ENCODE results near the gene CANT1.
"Not testable (repeated sequence)": the region's sequence is repeated elsewhere in the genome, so short reads cannot be mapped to it uniquely, and the experiment has no call there.

Gene CANT1

DNA sequence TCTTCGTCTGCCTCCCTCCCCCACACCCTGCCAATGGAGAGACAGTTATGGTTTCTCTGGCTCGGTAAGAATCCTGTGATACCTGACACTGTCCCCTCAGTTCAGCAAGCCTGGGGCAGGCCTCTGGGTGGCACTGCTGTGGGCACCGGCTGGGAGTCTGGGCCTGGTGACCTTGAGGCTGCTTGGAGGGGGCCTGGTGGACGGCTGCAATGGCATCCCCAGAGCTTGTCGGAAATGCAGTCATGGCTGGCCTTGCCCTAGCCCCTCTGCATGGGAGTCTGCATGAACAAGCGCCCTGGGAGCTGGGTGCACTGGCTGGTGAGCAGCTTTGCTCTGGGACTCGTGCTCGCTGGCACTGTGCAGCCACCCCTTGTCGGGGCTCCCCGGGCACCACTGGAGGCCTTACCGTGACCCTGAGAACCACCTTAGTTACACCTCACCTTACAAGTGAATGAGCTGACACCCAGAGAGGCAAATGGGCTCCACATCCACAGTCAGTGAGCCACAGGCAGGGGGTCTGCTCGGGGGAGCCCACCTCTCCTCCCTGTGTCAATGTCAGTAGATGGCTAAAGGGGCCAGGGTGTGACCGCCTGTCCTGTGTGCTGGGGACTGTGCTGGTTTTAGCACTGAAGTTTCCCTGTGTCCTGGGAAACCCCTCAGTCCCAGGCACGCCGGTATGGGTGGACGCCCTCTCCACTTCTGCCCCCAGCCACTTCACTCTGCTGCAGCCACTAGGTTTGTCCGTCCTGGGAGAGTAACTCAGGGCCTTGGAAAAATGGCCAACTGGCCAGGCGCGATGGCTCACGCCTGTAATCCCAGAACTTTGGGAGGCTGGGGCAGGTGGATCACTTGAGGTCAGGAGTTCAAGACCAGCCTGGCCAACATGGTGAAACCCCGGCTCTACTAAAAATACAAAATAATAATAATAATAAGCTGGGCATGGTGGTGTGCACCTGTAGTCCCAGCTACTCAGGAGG lies 31.3 kb downstream of the CANT1 start:
- DNase-seq = no peak

DNA sequence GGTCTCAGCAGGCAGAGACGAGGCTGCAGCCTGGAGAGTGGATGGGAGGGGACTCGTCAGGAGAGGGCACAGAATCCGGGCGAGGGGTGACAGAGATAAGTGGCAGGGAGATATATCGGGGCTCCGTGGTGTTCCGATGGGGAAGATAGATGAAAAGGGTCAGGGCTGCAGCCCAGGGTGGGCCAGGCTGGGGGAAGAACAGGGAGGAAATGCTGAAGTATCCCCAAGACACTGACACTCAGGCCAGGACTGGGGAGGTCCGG lies 32.0 kb downstream of the CANT1 start:
- no peak for DNase-seq

DNA sequence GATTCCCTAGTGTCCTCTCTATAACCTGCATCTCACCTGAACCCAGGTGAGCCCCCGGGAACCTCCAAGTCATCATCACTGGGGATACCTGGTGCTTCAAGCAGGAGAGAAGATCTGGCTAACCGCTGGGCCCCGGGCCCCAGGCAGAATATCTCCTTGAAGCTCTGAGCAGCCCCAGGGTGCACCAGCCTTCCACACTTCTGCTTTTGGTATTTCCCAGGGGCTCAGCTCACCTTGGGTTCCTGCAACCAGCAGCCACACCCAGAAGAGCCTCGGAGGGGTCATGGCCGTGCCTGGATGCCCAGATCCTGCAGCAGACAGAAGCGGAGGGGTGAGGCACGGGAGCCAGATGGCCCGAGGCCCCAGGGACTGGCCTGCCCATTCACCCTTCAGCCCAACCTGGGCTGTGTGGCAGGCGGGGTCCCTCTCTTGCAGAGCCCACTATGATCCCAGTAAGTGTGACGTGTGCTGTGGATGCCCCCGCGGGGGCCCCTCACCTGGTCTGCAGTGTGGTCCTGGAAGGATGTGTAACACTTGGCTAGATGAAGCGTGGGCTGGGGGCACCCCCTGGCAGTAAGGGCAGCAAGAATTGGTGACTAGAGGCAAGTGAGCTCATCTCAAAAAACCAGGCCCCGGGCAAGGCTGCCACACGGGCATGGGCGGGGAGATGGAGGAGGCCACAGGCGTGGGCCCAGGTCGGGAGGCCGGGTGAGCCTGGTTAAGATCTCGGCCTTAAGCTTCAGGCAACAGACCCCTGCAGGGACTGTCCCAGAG lies 32.5 kb downstream of the CANT1 start:
- DNase-seq = no peak

DNA sequence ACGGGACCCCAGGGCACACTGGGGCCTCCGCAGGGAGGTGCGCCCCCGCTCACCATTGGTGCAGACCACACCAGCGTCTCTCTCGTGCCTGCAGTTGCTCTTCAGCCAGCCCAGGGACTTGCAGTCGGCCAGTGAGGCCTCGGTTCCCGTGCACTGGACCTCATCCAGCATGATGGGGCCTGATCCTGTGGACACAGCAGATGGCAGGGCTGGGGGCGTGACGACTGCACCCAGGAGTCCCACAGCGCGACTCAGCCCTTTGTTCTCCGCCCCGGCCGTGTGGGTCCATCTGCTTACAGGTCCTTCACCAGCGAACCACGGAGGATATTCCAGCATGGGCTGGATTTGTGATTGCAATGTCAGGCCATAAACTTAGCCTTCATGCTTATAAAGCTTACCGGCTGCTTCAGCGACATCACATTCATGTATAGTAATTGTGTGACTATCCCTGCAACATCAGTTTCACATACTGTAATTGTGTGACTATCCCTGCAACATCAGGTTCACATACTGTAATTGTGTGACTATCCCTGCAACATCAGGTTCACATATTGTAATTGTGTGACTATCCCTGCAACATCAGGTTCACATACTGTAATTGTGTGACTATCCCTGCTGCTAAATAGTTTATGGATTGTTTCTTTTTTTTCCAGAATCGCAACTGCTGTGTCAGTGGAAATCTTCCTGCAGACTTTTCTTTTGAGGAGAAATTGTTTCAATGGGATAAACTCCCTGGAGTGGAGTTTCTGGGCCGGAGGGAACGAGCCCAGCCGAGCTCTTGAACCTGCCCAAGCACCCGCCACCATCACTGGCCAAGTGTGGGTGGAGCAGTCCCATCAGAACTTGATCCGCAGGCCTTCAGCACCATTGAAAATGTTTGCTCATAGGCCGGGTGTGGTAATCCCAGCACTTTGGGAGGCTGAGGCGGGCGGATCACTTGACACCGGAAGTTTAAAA lies 34.7 kb downstream of the CANT1 start:
- peak in 7 of 58 donors; percentile 24 to 46 (median 36) for DNase-seq

DNA sequence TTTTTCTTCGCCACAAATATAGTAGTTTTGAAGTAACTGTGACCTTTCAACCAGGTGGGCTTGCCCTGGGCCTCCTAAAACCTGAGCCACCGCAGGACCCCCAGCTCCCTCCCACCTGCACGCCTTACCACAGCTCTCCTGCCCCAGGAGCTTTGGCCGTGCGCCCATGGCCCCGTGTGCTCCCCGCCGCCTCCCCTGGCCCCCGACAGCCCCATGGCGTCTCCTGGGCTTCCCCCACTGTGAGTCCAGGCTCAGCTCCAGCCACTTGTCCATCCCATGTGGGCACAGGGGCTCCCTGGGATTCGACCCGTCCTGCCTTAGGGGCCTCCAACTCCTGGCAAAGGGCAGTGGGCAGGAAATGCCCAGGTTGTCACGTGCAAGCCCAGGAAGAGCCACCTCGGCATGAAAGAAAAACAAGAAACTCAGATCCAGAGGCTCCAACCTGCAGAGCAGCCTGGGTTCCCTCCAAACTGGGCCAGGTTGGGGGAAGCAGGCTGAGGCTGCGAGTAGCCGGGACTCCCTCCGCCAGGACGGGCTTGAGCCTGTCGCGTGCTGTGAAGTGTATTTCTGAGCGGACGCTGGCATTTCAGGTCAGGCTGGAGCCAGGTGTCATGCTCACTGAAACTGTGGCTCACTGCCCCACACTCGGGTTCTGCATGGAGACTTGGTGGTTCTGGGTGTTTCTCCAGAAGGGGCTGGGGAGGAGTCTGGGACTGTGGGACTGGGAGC lies 35.6 kb downstream of the CANT1 start:
- DNase-seq = no peak

DNA sequence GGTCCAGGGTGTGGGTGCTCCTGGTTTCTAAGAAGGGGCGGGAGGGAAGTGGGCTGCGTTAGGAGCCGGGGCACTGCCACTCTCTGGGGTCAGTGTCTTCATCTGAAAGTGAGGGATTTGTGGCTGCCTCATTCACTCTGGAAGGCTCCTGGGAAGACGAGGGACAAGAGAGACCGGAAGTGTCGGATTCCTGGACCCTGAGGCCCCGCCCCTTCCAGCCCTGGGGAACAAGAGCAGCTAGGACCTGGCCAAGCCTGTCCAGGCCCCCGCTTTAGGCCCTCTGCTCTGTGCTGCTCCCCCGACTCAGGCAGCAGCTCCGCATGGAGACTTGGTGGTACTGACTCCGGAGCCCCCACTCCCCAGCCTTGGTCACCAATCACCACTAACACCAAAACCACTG lies 36.4 kb downstream of the CANT1 start:
- DNase-seq = no peak

DNA sequence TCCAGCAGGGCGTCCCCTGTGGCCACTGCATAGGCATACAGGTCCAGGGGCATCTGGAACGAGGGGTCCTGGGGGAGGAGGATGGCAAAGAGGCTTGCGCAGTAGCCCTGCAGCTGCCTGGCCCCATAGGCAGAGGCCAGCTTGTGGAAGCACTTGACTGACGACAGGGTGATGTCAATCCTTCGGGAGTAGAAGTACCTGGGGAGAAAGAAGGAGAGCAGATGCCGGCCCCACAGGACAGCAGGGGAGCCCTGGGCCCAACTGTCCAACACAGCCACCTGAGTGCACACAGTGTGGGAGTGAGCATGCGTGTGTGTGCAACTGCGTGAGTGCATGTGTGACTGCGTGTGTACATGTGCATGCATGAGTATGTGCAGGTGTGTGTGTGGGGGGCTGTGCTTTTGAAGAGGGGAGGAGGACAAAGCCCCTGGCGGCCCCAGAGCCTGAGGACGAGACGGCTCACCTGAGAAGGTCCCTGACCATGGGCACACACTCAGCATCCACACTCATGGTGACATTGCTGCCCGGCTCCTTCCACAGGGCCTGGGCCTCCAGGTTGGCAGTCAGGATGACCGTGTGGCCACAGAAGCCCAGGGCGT lies 37.0 kb downstream of the CANT1 start:
- no peak for DNase-seq

DNA sequence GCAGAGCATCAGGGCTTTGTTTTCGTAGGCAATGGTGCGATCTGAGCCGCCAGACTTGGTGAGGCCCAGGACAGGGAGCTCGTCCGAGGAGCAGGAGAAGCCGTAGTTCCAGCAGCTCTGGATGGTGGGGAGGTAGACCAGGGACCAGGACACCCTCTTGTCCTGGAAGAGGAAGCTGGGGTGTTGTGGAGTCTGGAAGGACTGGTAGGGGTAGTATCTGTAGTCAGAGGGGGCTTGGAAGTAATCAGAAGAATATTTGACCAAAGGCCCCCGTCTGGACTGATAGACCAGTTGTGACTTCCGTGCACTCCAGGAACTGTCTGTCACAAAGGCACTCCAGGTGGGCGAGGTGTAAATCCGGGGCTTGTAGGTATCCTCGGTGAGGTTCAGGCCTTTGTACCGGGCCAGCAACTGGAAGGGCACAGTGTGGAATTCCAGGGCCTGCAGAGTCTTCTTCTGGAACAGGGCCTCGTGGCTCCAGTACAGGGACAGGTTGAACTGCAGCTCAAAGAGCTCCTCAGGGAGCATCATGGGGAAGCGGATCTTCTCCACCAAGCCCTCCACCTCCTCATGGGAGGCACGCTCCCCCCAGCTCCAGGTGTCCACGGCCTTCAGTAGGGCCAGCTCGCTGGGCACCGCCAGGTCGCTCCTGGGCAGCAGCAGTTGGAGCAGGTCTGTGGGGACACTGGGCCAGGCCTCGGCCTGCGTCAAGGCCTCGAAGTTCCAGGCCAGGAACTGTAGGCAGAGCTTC lies 37.6 kb downstream of the CANT1 start:
- no peak for DNase-seq

DNA sequence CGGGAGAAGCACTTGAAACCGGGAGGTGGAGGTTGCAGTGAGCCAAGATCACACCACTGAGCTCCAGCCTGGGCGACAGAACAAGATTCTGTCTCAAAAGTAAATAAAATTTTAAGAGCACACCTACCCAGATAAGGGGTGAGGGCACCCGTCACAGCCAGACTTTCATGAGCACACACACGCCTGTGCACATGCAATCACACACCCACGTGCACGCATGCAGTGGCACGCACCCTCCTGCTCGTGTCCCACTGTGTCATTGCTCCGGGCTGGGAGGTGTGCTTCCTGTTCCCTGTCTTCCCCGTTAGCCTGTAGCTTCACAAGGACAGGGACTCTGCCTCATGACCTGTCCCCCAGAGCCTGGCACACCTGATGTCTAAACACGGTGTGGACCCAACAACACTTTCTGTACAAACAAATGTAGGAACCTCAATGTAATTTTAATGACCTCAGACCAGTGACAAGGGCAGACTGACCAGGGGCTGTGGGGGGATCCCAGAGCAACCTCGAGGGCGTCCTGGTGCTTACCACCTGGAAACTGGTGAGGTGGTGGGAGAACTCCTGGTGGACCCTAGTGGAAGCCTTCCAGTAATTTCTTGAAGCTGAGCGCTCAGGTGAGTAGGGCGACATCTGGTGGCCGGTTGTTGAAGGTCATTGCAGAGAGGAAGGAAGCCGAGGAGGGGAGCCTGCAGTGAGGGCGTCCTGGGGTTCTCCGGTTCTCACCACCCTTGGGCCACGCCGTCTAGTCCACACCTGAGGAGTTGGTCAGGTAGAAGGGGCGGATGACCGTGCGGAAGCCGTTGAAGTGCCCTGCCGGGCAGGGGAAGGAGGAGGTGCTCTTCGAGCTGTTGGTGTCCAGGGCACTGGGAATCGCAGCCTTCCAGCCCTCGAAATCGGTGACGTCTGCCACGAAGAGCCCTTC lies 38.5 kb downstream of the CANT1 start:
- DNase-seq = peak in 55 of 58 donors; percentile 20 to 90 (median 61)

DNA sequence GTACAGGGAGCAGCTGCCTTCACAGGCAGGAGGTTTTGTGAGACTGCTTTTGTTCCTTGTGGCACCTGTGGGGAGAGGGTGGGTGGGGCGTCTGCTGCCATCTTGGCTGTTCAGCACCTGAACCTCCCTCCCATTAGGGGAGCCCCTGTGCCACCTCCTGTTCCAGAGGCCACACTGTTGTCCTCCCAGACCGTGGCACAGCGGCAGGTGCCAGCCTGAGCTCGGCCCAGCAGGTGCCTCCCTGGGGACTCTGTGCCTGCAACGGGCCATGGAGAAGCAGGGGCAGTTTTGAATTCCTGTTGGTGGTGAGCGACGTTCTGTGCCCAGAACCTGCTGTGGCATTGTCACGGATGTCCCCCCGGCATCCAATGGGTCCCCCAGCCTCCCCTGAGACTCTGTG lies 39.7 kb downstream of the CANT1 start:
- DNase-seq = no peak

DNA sequence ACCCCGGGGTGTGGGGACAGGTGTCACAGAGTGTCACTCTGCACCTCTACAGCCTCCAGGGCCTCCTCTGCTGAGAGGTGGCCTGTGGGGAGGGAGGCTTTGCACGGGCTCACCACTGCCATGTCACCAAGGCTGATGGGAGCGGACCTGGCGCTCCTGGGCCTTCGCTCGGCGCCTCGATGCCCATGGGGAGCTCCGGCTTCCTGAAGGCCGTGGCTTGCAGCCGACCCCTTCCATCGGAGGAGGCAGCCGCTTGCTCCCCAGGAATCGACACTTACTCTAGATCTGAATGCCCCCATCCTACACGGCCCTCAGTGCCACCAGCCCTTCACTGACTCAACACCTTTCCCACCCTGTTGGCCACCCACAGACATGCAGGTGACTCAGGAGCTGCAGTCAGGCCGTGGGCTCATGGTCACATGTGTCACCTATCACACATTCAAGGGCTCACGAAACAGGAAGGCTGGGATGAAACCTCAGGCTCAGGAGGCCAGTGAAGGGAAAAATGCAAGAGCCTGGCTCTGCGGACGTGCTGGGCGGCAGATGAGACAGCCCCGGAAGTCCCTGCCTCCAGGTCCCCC lies 41.7 kb downstream of the CANT1 start:
- no peak for DNase-seq

DNA sequence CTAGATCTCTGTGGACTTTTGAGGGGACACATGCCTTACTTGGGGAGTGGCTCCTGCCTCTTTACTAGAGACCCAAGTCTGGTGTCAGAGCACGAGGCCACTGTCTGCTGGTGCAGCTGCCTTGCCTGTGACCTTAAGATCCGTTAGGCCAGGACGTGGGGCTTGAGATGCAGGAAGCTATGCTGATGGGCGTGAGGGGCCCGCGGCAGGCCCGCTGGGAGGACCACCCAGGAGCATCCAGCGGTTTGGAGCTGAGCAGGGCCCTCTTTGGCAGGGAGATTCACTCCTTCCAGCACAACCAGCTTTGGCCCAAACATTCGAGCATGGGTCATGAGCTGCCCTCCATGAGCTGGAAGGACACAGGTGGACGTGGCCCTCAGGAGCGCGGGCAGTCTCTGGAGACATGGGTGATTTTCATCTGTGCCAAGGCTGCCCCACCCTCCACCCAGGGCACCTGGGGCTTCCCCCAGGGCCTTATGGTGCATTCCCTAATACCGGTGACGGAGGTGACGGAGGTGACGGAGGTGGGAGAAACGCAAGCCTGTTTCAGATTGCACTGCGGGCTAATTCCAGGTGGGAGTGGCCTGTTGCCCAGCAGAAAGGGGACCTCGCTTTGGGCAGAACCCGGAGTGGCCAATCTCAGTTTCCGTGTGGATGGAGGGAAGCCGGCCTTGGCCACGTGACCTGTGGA lies 42.5 kb downstream of the CANT1 start:
- no peak for DNase-seq

DNA sequence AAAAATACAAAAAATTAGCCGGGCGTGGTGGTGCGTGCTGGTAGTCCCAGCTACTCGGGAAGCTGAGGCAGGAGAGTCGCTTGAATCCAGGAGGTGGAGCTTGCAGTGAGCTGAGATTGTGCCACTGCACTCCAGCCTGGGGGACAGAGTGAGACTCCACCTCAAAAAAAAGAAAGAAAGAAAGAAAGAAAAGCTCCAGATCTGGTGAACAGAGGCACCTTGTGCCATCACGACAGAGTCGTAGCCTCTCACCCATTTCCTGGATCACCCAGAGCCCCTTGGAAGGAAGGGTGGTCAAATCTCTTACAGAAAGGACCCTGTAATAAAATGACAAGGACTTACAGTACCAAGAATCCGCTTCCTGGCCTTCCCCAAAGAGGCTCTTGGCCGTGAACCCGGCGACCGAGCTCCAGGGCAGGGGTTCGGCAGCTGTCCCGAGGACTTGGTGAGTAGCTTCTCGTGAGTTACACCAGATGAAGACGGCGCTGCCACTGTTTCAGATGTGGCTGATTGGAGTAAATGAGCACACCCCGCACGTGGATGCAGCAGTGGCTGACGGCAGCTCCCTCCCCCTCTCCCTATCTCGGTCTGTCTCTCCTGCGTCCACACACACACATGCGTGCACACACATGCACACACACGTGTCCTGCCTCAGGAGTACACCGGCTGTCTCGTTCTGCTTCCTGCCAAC lies 43.3 kb downstream of the CANT1 start:
- DNase-seq = peak in 4 of 58 donors; percentile 13 to 26 (median 22)

DNA sequence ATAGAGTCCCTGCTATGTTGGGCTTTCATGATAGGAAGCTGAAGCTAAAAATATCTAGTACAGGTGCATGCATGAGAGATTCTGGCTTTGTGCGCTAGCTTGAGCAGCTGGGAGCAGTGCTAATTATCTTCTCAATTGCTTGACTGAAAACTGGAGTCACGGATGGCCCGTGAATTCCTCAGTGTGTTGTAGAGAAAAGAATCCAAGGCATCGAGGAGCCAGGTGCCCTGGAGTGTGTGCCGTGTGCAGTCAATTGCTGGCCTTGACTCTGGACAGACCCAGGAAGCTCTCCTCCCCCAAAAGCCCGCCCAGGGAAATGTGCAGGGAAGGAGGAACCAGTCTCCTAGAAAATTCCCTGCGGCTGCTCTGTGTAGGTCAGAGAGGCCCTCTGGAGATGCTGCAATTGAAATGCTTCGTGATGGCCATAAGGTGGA lies 44.1 kb downstream of the CANT1 start:
- no peak for DNase-seq

DNA sequence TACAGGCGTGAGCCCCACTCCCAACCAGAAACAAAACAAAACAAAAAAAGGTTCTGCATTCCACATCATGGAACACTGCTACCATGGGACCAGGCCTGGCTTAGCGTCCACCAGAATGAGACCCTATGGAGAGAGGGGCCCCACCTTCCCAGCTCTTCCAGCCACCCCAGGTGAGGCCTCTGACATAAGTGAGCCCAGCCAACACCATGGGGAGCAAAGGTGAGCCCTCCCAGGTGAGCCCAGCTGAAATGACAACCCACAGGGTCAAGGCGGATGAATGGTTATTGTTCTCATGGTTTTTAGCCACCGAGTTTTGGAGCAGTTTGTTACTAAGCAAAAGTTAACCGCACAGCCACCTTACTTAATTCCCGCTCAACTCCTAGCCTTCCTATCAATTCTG lies 46.2 kb downstream of the CANT1 start:
- no peak for DNase-seq

DNA sequence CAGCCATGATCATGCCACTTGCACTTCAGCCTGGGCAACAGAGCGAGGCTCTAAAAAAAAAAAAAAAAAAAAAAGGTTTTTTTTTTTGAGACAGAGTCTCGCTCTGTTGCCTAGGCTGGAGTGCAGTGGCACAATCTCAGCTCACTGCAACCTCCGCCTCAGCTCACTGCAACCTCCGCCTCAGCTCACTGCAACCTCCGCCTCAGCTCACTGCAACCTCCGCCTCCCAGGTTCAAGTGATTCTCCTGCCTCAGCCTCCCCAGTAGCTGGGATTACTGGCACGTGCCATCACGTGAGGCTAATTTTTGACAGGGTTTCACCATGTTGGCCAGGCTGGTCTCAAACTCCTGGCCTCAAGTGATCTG lies 46.6 kb downstream of the CANT1 start:
- DNase-seq = not testable (repeated sequence)

Data from anterior cingulate cortex (tissue), 58 donors.